Activated naive CD4-positive, alpha-beta T cell treated with anti-CD3 and anti-CD28 coated beads, Interleukin-2, amount 10 ng/mL, durations not matched to agents 7 days and 5 days (primary cell): Measurements from ENCODE around the gene SEL1L3.
"Not testable (repeated sequence)": the region's sequence is repeated elsewhere in the genome, so short reads cannot be mapped to it uniquely, and the experiment has no call there.

Experiments
- CTCF ChIA-PET: fragments of 350-600 bp; sonication (Branson Sonifier 250); formaldehyde crosslinking; loops from one replicate; lab custom pipeline; 2021; ENCODE audit warnings: antibody characterized with exemption; lab: Charles Lee
- DNase-seq: peaks from one replicate; pipeline ENCODE4 v3.0.0-alpha.2; 2020
- H3K27ac Mint-ChIP-seq: one replicate; pipeline ENCODE4 v1.8.0; 2021; ENCODE audit warnings: mild to moderate bottlenecking, moderate library complexity, mixed read lengths
- H3K27me3 Mint-ChIP-seq: one replicate; pipeline ENCODE4 v1.8.0; 2021; ENCODE audit warnings: mild to moderate bottlenecking, mixed read lengths
- H3K36me3 Mint-ChIP-seq: one replicate; pipeline ENCODE4 v1.8.0; 2021; ENCODE audit warnings: mixed read lengths
- H3K4me1 Mint-ChIP-seq: one replicate; pipeline ENCODE4 v1.8.0; 2021; ENCODE audit warnings: mixed read lengths
- H3K4me3 Mint-ChIP-seq: one replicate; pipeline ENCODE4 v1.8.0; 2021; ENCODE audit warnings: mild to moderate bottlenecking, moderate library complexity, mixed read lengths
- H3K9me3 Mint-ChIP-seq: one replicate; pipeline ENCODE4 v1.8.0; 2021; ENCODE audit warnings: mixed read lengths

The SEL1L3 gene

GRCh38 chr4:25872851-25873631 is 10.3 kb upstream of the SEL1L3 start:
- Mint-ChIP-seq H3K27ac (no peak overlapping the region), H3K4me3 (no peak overlapping the region)

GRCh38 chr4:25870081-25870480 is 7.3 kb upstream of the SEL1L3 start:
- Mint-ChIP-seq H3K4me3 (no peak overlapping the region), H3K4me1 (peaks cover 5% of the 10 kb centered on the region), H3K27ac (no peak overlapping the region), H3K27me3 (no peaks in the 10 kb centered on the region), H3K9me3 (no peaks in the 10 kb centered on the region), H3K36me3 (no peaks in the 10 kb centered on the region)
- CTCF ChIA-PET = no interaction called here
- DNase-seq = no peak

More at GRCh38 chr4:25872851-25873631, 10.3 kb upstream of the SEL1L3 start:
- CTCF ChIA-PET = interaction anchor here (1.1 kb wide), 1 partner anchor 40 kb away, joined by 3 read pairs; no protein-coding TSS in a partner anchor
- DNase-seq = no peak
- Mint-ChIP-seq H3K36me3 (no peaks in the 10 kb centered on the region), H3K4me1 (peaks cover 5% of the 10 kb centered on the region), H3K27me3 (no peaks in the 10 kb centered on the region), H3K9me3 (no peaks in the 10 kb centered on the region)

- no peak for DNase-seq
- Mint-ChIP-seq H3K36me3 (no peaks in the 10 kb centered on the region), H3K27ac (no peak overlapping the region), H3K27me3 (no peaks in the 10 kb centered on the region), H3K4me1 (peaks cover 5% of the 10 kb centered on the region), H3K9me3 (no peaks in the 10 kb centered on the region), H3K4me3 (no peak overlapping the region)
- CTCF ChIA-PET = interaction anchor here (0.7 kb wide), 1 partner anchor 46 kb away, joined by 3 read pairs; no protein-coding TSS in a partner anchor
Observed at GRCh38 chr4:25867781-25868294, 5.0 kb upstream of the SEL1L3 start.

GRCh38 chr4:25866401-25866800 is 3.6 kb upstream of the SEL1L3 start:
- H3K36me3 Mint-ChIP-seq, DNase-seq, H3K4me3 Mint-ChIP-seq, H3K4me1 Mint-ChIP-seq, CTCF ChIA-PET, H3K9me3 Mint-ChIP-seq, H3K27me3 Mint-ChIP-seq, H3K27ac Mint-ChIP-seq: not testable (repeated sequence)

GRCh38 chr4:25865586-25865985 is 2.8 kb upstream of the SEL1L3 start:
- CTCF ChIA-PET = interaction anchor here (0.7 kb wide), 1 partner anchor 122 kb away, joined by 4 read pairs; no protein-coding TSS in a partner anchor
- Mint-ChIP-seq H3K27me3 (peaks cover 5% of the 10 kb centered on the region), H3K4me1 (peaks cover 18% of the 10 kb centered on the region), H3K9me3 (no peaks in the 10 kb centered on the region), H3K4me3 (no peak overlapping the region), H3K27ac (no peak overlapping the region), H3K36me3 (peaks cover 7% of the 10 kb centered on the region)
- no peak for DNase-seq

- Mint-ChIP-seq H3K9me3 (no peaks in the 10 kb centered on the region), H3K27ac (no peak overlapping the region), H3K4me3 (peak overlapping the region; percentile 68), H3K4me1 (peaks cover 34% of the 10 kb centered on the region), H3K36me3 (peaks cover 8% of the 10 kb centered on the region), H3K27me3 (peaks cover 5% of the 10 kb centered on the region)
- CTCF ChIA-PET = interaction anchor here (0.7 kb wide), 1 partner anchor 749 kb away, joined by 3 read pairs; no protein-coding TSS in a partner anchor
- no peak for DNase-seq
Observed at GRCh38 chr4:25863831-25864418, 1.1 kb upstream of the SEL1L3 start.

GRCh38 chr4:25863347-25863784 is 578 bp upstream of the SEL1L3 start:
- CTCF ChIA-PET = interaction anchor here (0.7 kb wide), 1 partner anchor 748 kb away, joined by 3 read pairs; no protein-coding TSS in a partner anchor
- Mint-ChIP-seq H3K4me3 (peak overlapping the region; percentile 68), H3K9me3 (no peaks in the 10 kb centered on the region), H3K36me3 (peaks cover 9% of the 10 kb centered on the region), H3K4me1 (peaks cover 39% of the 10 kb centered on the region), H3K27me3 (peaks cover 5% of the 10 kb centered on the region), H3K27ac (peak overlapping the region; percentile 74)
- DNase-seq = no peak

- Mint-ChIP-seq H3K4me1 (peaks cover 53% of the 10 kb centered on the region), H3K27me3 (peaks cover 5% of the 10 kb centered on the region), H3K36me3 (peaks cover 18% of the 10 kb centered on the region), H3K4me3 (peak overlapping the region; percentile 98), H3K27ac (peak overlapping the region; percentile 98), H3K9me3 (no peaks in the 10 kb centered on the region)
- peak; percentile 52 for DNase-seq
- CTCF ChIA-PET = interaction anchor here (1.1 kb wide), 1 partner anchor 20 kb away, joined by 6 read pairs; no protein-coding TSS in a partner anchor
Observed at GRCh38 chr4:25861951-25862410, 807 bp downstream of the SEL1L3 start.

- Mint-ChIP-seq H3K4me1 (peaks cover 58% of the 10 kb centered on the region), H3K4me3 (peak overlapping the region; percentile 98), H3K27me3 (peaks cover 5% of the 10 kb centered on the region), H3K9me3 (no peaks in the 10 kb centered on the region), H3K27ac (peak overlapping the region; percentile 98), H3K36me3 (peaks cover 18% of the 10 kb centered on the region)
- CTCF ChIA-PET = interaction anchor here (1.1 kb wide), 1 partner anchor 19 kb away, joined by 6 read pairs; no protein-coding TSS in a partner anchor
- DNase-seq = no peak
Observed at GRCh38 chr4:25861280-25861950, 1.4 kb downstream of the SEL1L3 start.

GRCh38 chr4:25860586-25861279 is 2.1 kb downstream of the SEL1L3 start:
- peaks cover 18% of the 10 kb centered on the region for H3K36me3 Mint-ChIP-seq
- H3K27ac Mint-ChIP-seq = peak overlapping the region; percentile 98
- DNase-seq = no peak
- H3K27me3 Mint-ChIP-seq = peaks cover 5% of the 10 kb centered on the region
- CTCF ChIA-PET = interaction anchor here (0.9 to 1.0 kb wide), 2 partner anchors 18 to 69 kb away, joined by 3 read pairs; no protein-coding TSS in a partner anchor
- H3K4me3 Mint-ChIP-seq = peak overlapping the region; percentile 98
- H3K4me1 Mint-ChIP-seq = peaks cover 64% of the 10 kb centered on the region
- H3K9me3 Mint-ChIP-seq = no peaks in the 10 kb centered on the region

- CTCF ChIA-PET = interaction anchor here (0.9 to 1.3 kb wide), 3 partner anchors 17 to 128 kb away, joined by 3 to 6 read pairs (median 3); no protein-coding TSS in a partner anchor
- Mint-ChIP-seq H3K27me3 (peaks cover 5% of the 10 kb centered on the region), H3K4me1 (peaks cover 73% of the 10 kb centered on the region), H3K9me3 (no peaks in the 10 kb centered on the region), H3K4me3 (peak overlapping the region; percentile 98), H3K27ac (peak overlapping the region; percentile 98), H3K36me3 (peaks cover 18% of the 10 kb centered on the region)
- DNase-seq = peak; percentile 58
Observed at GRCh38 chr4:25859429-25860148, 3.2 kb downstream of the SEL1L3 start.

- Mint-ChIP-seq H3K9me3 (no peaks in the 10 kb centered on the region), H3K27me3 (peaks cover 5% of the 10 kb centered on the region), H3K4me3 (no peak overlapping the region), H3K36me3 (peaks cover 18% of the 10 kb centered on the region), H3K4me1 (peaks cover 82% of the 10 kb centered on the region), H3K27ac (no peak overlapping the region)
- CTCF ChIA-PET = no interaction called here
- no peak for DNase-seq
Observed at GRCh38 chr4:25857851-25858400, 4.9 kb downstream of the SEL1L3 start.
